H9 (cell line): ENCODE measurements around the gene SHC4. TPM values are rescaled to one million over a fixed set of nuclear protein-coding genes. Genes with fewer than 3 reads are reported as not detected.

Source experiments
- DNase-seq: peaks from one replicate; pipeline ENCODE4 v3.0.0-alpha.2; 2017
- H2AFZ ChIP-seq: one replicate; pipeline ENCODE4 v1.6.1; 2013; ENCODE audit warnings: mild to moderate bottlenecking, low read length, control low read depth, moderate library complexity
- H2AK5ac ChIP-seq: 2 replicates; pipeline ENCODE4 v1.6.1; 2013; ENCODE audit warnings: low read length, control low read depth, mixed read lengths; ENCODE audit not compliant: insufficient read length
- H2BK120ac ChIP-seq: one replicate; pipeline ENCODE4 v1.6.1; 2013; ENCODE audit warnings: low read depth, mild to moderate bottlenecking, low read length, control low read depth, inconsistent platforms; ENCODE audit not compliant: poor library complexity, severe bottlenecking
- H2BK12ac ChIP-seq: 2 replicates; pipeline ENCODE4 v1.6.1; 2013; ENCODE audit warnings: low read length, control low read depth, mixed read lengths, low read depth; ENCODE audit not compliant: insufficient read length
- H2BK15ac ChIP-seq: 2 replicates; pipeline ENCODE4 v1.6.1; 2013; ENCODE audit warnings: low read depth, low read length, control low read depth
- H2BK20ac ChIP-seq: one replicate; pipeline ENCODE4 v1.6.1; 2013; ENCODE audit warnings: low read depth, mild to moderate bottlenecking, low read length, control low read depth, inconsistent platforms; ENCODE audit not compliant: poor library complexity, severe bottlenecking
- H2BK5ac ChIP-seq: 2 replicates; pipeline ENCODE4 v1.6.1; 2013; ENCODE audit warnings: low read length, control low read depth, mixed read lengths; ENCODE audit not compliant: insufficient read length
- H3K14ac ChIP-seq: 2 replicates; pipeline ENCODE4 v1.6.1; 2013; ENCODE audit warnings: low read length, control low read depth; ENCODE audit not compliant: insufficient read depth
- H3K18ac ChIP-seq: 2 replicates; pipeline ENCODE4 v1.6.1; 2013; ENCODE audit warnings: low read depth, mild to moderate bottlenecking, mixed read lengths, low read length, control low read depth; ENCODE audit not compliant: insufficient read length
- H3K23ac ChIP-seq: 2 replicates; pipeline ENCODE4 v1.6.1; 2013; ENCODE audit warnings: low read length, control low read depth, mixed read lengths, low read depth; ENCODE audit not compliant: insufficient read length
- H3K23me2 ChIP-seq: 2 replicates; pipeline ENCODE4 v1.6.1; 2013; ENCODE audit warnings: low read depth, mild to moderate bottlenecking, mixed read lengths, low read length, control low read depth; ENCODE audit not compliant: insufficient read length, poor library complexity, severe bottlenecking
- H3K27ac ChIP-seq: 2 replicates; pipeline ENCODE4 v1.5.1; 2013; ENCODE audit warnings: low read length, control low read depth, mixed read lengths, low read depth; ENCODE audit not compliant: insufficient read length
- H3K27me3 ChIP-seq: 2 replicates; pipeline ENCODE4 v1.6.1; 2013; ENCODE audit warnings: low read length, control low read depth, inconsistent platforms; ENCODE audit not compliant: insufficient read depth
- H3K4ac ChIP-seq: 2 replicates; pipeline ENCODE4 v1.6.1; 2013; ENCODE audit warnings: low read depth, mild to moderate bottlenecking, control low read depth, inconsistent platforms, low read length, moderate library complexity
- H3K4me1 ChIP-seq: 2 replicates; pipeline ENCODE4 v1.6.1; 2013; ENCODE audit warnings: low read length, control low read depth, inconsistent platforms; ENCODE audit not compliant: insufficient read depth
- H3K4me2 ChIP-seq: 2 replicates; pipeline ENCODE4 v1.6.1; 2013; ENCODE audit warnings: low read length, control low read depth, mixed read lengths; ENCODE audit not compliant: insufficient read length, insufficient read depth
- H3K56ac ChIP-seq: 2 replicates; pipeline ENCODE4 v1.6.1; 2013; ENCODE audit warnings: low read depth, mild to moderate bottlenecking, mixed read lengths, low read length, control low read depth; ENCODE audit not compliant: insufficient read length
- H3K79me1 ChIP-seq: 2 replicates; pipeline ENCODE4 v1.6.1; 2013; ENCODE audit warnings: low read depth, mild to moderate bottlenecking, moderate library complexity, low read length, control low read depth, inconsistent platforms; ENCODE audit not compliant: insufficient read depth, poor library complexity, severe bottlenecking
- H3K79me2 ChIP-seq: 2 replicates; pipeline ENCODE4 v1.6.1; 2013; ENCODE audit warnings: low read length, control low read depth, inconsistent platforms; ENCODE audit not compliant: insufficient read depth
- H3K9ac ChIP-seq: 2 replicates; pipeline ENCODE4 v1.6.1; 2013; ENCODE audit warnings: low read length, control low read depth, mixed read lengths; ENCODE audit not compliant: insufficient read length; ENCODE audit errors: extremely low read depth
- H3K9me3 ChIP-seq: one replicate; pipeline ENCODE4 v1.6.1; 2013; ENCODE audit warnings: low read depth, low read length, inconsistent platforms; ENCODE audit not compliant: control insufficient read depth
- H3T11ph ChIP-seq: one replicate; pipeline ENCODE4 v1.6.1; 2013; ENCODE audit warnings: mild to moderate bottlenecking, low read length, control low read depth, inconsistent platforms
- H4K20me1 ChIP-seq: one replicate; pipeline ENCODE4 v1.6.1; 2013; ENCODE audit not compliant: control insufficient read depth, insufficient read length, insufficient read depth
- H4K5ac ChIP-seq: 2 replicates; pipeline ENCODE4 v1.6.1; 2013; ENCODE audit warnings: low read depth, mild to moderate bottlenecking, mixed read lengths, low read length, control low read depth; ENCODE audit not compliant: insufficient read length
- H4K8ac ChIP-seq: replicated peaks from 2 replicates; pipeline ENCODE4 v1.6.1; 2013; ENCODE audit warnings: low read length, control low read depth, mixed read lengths, low read depth; ENCODE audit not compliant: insufficient read length
- H4K91ac ChIP-seq: 2 replicates; pipeline ENCODE4 v1.6.1; 2013; ENCODE audit warnings: low read depth, mild to moderate bottlenecking, moderate library complexity, mixed read lengths, low read length, control low read depth; ENCODE audit not compliant: insufficient read length
- H3K27ac Mint-ChIP-seq, 3 experiments: 2 replicates in 2 of 3; 3 replicates in 1 of 3; pipeline ENCODE4 v1.8.0; 2020 to 2021; ENCODE audit warnings: mixed read lengths in 3 of 3, mild to moderate bottlenecking in 1 of 3, moderate library complexity in 1 of 3
- H3K27me3 Mint-ChIP-seq: 2 replicates; pipeline ENCODE4 v1.8.0; 2021; ENCODE audit warnings: low read depth, mild to moderate bottlenecking, moderate library complexity, mixed read lengths
- H3K36me3 Mint-ChIP-seq, 3 experiments: 2 replicates in 2 of 3; 3 replicates in 1 of 3; pipeline ENCODE4 v1.8.0; 2020 to 2021; ENCODE audit warnings: low read depth in 3 of 3, mixed read lengths in 3 of 3; ENCODE audit not compliant: insufficient read depth in 1 of 3
- H3K4me1 Mint-ChIP-seq, 2 experiments: 2 replicates each; pipeline ENCODE4 v1.8.0; 2020; ENCODE audit warnings: mixed read lengths in 2 of 2
- H3K4me3 Mint-ChIP-seq, 2 experiments: 2 replicates in 1 of 2; 3 replicates in 1 of 2; pipeline ENCODE4 v1.8.0; 2020 to 2021; ENCODE audit warnings: mild to moderate bottlenecking in 2 of 2, mixed read lengths in 2 of 2, moderate library complexity in 1 of 2
- H3K9me3 Mint-ChIP-seq, 2 experiments: 2 replicates in 1 of 2; 3 replicates in 1 of 2; pipeline ENCODE4 v1.8.0; 2020; ENCODE audit warnings: mild to moderate bottlenecking in 2 of 2, mixed read lengths in 2 of 2, moderate library complexity in 1 of 2
- CTCF ChIP-seq: fragments of 200-600 bp; sonication (generic); conservative IDR thresholded peaks from 3 replicates; pipeline ENCODE4 v1.8.0; 2021; ENCODE audit warnings: antibody characterized with exemption, mild to moderate bottlenecking
- WGBS: extraction: QIAGEN DNeasy Blood & Tissue Kit; methylation state at CpG from one replicate; pipeline ENCODE4 v1.1.7; 2013; ENCODE audit warnings: missing lambda C conversion rate, low lambda C conversion rate, mixed read lengths; ENCODE audit not compliant: insufficient read length; ENCODE audit errors: extremely low coverage; 5-methylcytosine and 5-hydroxymethylcytosine counted together
- total RNA-seq: library from RNA; stranded (reverse); gene quantifications from 2 replicates; pipeline ENCODE4 v1.2.1, GENCODE V29; 2021

The SHC4 gene
- total RNA-seq, 1 experiment from 2014 or later: 0.26 TPM

DNA sequence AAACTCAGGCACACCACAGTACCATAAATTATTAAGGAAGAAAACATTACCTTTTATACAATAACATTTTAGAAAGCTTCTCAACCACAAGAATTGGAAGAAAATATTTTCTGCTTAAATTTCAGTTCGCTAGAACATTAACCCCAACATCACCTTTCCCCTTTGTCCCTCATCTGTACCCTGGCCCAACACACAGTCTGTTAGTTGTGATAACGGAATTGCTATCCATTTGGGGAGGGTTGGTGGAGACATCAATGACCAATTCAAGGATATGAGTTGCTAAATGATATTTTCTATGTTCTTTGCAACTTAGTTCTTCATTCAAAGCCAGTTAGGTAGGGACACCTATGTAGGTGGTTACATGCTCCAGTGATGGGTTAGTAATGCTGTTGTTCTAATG lies 80.0 kb downstream of the SHC4 start:
- H4K20me1 ChIP-seq: no peaks in the 10 kb centered on the region
- no peak overlapping the region for H2BK12ac ChIP-seq
- no peak overlapping the region for H3K18ac ChIP-seq
- no peaks in the 10 kb centered on the region for H3K27me3 ChIP-seq
- H3K4me1 ChIP-seq: no peaks in the 10 kb centered on the region
- H3K4me2 ChIP-seq: no peak overlapping the region
- H2AFZ ChIP-seq: no peak overlapping the region
- no peaks in the 10 kb centered on the region for H3K9me3 ChIP-seq
- no peaks in the 10 kb centered on the region for H3K9me3 Mint-ChIP-seq
- peaks cover 6 to 18% of the 10 kb centered on the region in 2 experiments for H3K4me1 Mint-ChIP-seq
- H3K9ac ChIP-seq: no peak overlapping the region
- no peak overlapping the region for H3K14ac ChIP-seq
- H3K79me2 ChIP-seq: no peaks in the 10 kb centered on the region; the same call in 1 of the 2 replicates
- no peaks in the 10 kb centered on the region for H3K23me2 ChIP-seq
- no peak overlapping the region for H3K56ac ChIP-seq
- no peak overlapping the region for H3K4me3 Mint-ChIP-seq
- no peaks in the 10 kb centered on the region for H3K79me1 ChIP-seq
- no peak overlapping the region for H4K8ac ChIP-seq
- no peaks in the 10 kb centered on the region for H3K27me3 Mint-ChIP-seq
- no peak overlapping the region for H3K23ac ChIP-seq
- no peak overlapping the region for H4K91ac ChIP-seq
- H3K36me3 Mint-ChIP-seq: peaks cover 0 to under 1% (median 0%) of the 10 kb centered on the region in 3 experiments; a peak in 1 of 7 replicates
- DNase-seq: no peak
- H4K5ac ChIP-seq: no peak overlapping the region
- no CpG with 5 or more reads among the region's 2 CpGs for WGBS
- no peak overlapping the region for H3K27ac ChIP-seq
- H2BK5ac ChIP-seq: no peak overlapping the region
- H2BK120ac ChIP-seq: no peak overlapping the region
- TF ChIP-seq CTCF: no peak
- H2BK15ac ChIP-seq: no peak overlapping the region
- no peak overlapping the region for H2BK20ac ChIP-seq
- no peak overlapping the region for H3T11ph ChIP-seq
- H2AK5ac ChIP-seq: no peak overlapping the region
- no peak overlapping the region for H3K27ac Mint-ChIP-seq
- H3K4ac ChIP-seq: no peak overlapping the region
